ENCODE results near the gene NPHP4.
"Not testable (repeated sequence)": the region's sequence is repeated elsewhere in the genome, so short reads cannot be mapped to it uniquely, and the experiment has no call there.

NPHP4 gene

DNA sequence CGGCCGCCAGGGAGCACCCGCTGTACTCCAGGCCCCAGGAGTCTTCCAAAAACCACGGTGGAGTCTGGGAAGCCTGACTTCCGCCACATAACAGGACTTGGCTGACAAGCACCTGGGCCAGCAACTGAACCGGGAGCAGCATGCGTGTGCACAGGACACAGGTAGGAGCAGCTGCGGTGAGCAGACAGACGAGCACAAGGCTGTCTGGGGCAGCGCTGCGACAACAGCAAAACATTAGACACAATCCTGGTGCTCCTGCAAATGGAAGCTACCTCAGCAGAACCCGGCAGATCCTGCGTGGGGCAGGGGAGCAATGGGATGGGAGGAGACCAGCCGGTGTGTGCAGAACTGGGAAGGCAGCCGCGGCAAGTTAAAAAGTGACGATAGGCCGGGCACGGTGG, 80.4 kb downstream of the NPHP4 start:
- no peak for DNase-seq (ENCODE audit: low read depth)

DNA sequence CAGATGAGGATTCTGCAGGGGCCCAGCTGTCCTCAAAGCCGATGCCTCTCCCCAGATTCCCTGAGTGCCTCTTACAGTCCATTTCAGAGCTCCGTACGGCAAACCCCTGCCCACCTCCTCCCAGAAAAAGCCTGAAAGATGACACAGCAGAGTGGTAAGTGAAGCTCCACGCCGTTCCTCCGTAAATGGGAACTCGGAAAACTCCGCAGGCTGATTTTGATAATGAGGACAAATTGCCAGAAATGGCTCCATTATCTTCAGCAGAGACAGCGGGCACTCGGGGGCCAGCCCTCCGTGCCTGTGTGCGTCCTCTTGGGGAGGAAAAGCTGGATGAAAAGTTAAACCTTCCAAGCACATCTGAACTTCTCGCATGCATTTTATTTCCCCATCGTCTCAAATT, 81.1 kb downstream of the NPHP4 start:
- no peak for DNase-seq (ENCODE audit: low read depth)

DNA sequence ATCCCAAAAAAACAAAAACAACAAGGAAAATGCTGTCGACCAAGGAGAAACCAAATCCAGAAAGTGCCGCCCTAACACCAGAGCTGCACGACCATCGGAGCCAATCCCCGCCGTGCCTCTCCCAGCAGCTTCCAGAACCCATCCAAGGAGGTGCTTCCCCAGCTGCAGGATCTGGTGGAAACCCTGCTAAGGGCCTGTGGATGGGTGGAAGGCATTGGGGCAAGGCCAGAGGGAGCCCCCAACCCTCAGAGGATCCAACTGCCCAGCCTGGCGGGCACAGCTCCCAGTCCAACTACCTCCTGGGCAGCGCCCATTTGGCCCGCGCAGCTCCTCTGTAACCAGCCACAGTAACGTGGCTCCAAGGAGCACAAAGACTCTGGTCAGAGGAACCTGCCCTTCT, 81.6 kb downstream of the NPHP4 start:
- no peak for DNase-seq (ENCODE audit: low read depth)

DNA sequence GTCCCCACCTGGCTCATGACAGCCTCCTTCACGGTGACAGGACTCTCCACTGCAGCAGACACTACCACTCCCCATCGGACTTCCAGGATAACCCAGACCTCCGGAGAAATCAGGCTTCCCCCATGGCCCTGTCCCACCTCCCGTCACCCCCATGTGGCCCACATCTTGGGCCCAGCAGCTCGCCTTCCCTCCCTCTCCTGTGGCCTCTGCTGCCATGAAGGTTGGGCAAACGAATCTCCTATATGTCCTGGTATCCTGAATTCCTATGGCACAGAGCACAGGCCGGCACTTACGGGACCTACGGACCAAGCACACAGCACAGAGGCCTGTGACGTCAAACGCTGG, 82.0 kb downstream of the NPHP4 start:
- no peak for DNase-seq (ENCODE audit: low read depth)

DNA sequence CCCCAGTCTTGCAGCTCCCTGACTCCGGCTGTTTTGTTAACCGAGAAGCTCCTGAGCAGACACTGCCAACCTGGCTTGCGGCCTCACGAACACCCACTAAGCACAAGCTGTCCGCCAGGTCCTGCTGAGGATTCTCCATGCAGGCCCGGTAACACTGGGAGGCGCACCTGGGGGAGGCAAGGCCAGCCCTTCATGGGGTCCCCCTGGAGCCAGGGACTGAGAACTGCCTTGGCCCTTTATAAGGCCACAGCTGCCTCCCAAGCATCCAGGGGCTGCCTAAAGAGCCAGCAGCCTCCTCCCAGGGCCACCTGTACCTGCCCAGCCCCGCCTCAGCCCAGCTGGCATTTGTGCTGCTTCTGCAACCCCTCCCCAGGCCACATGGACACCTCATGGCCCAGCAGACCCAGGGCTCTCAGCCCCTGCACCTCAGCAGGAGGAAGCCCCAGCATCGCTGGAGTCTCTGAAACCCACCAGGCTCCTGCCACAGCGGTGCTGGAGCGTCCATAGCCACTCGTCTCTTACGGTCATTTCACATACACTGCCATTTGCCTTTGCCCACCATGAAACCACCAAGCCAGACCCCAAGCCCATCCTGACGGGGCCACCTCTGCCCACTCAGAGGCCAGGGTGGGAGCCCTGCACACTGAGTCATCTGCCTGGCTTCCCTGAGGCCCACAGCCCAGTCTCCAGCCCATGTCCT, 82.5 kb downstream of the NPHP4 start:
- DNase-seq (ENCODE audit: low read depth), result no peak

DNA sequence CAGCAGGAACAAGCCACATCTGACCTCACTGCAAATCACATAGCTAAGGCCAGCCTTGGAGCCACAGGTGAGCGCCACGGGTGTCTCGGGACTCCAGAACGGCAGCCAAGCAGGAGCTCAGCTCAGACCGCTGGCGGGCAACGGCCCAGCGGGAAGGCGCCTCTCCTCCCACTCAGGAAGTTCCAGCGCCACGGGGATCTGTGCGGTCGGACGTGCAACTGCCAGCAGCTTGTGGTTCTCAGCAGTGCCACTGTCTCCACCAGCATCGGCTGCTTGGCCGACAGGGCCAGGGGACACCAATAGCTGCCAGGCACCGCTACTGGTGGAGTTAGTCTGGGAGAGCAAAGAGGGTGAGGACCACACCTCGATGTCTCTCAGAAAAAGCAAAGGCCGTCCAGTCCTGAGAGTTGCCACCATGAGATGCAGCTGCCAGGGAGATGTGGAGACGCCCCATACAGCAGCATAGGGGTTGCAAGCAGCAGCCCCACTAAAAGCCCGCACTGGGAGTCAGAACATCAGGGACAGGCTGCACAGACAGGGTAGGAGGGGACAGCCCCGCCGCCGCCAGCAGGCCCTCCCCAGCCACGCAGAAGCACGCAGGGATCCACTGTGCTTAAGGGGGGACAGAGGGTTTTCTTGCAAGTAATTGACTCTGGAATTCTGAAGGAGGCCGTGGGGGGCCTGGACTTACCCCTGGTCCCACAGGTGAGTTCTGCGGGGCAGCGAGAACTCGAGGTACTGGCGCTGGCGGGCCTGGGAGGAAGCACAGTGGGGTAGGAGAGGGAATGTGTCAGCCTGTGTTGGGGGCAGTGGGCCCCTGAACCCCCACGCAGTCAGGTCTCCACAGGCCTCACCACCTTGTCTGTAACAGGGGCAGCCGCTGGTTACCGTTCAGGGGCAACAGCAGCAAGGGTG, 83.5 kb downstream of the NPHP4 start:
- DNase-seq (ENCODE audit: low read depth), result no peak

DNA sequence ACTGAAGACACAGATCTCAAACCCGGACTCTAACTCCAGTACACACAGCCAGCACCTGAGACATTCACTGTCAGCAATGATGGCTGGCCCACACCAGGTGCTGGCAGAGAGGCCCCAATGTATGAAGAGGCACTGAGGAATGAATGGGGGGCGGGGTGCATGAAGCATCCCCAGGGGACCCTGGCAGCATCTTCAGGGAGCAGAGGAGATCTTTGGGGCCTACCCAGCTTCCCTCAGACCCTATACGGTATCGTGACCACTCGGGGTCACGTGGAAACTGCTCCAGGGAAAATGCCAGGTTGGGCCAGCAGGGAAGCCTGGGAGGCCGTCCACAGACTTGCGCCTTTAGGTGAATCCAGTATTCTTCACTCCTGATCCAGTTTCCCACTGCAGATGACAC, 84.3 kb downstream of the NPHP4 start:
- DNase-seq (ENCODE audit: low read depth), result no peak

DNA sequence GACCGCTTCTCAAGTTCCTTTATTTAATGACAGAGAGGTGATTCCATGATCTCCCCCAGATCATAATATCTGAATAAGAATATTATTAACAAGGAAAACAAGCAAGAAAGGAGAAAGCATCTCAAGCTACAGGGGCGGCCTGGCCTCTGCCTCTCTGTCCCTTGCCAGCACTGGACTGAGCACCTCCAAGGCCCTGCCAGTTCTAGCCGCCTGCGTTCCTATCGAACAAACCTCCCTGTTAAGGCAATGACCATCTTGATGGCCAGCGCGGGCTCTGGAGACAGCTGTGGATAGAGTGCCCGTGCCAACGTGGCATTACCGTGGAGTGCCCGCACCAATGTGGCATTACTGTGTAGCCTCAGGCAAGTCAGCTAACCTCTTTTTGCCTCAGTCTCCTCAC, 84.8 kb downstream of the NPHP4 start:
- no peak for DNase-seq (ENCODE audit: low read depth)

DNA sequence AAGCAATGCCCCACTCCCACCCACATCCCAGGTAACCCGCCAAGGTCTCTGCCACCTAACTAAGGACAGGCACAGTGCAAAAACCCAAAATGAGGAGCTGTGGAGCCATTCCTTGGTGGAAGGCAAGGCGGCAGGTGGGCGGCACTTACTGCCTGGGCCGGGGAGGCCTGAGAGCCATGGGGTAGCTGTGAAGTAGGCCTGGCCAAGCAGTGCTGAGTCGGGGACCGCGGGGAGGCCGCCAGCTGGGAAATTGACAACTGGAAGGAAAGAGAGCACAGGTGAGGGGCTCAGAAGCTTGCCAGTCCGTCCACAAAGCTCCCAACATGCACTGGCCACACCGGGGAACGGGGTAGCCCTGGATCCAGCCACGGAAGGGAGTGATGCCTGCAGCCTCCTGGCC, 85.3 kb downstream of the NPHP4 start:
- DNase-seq (ENCODE audit: low read depth), result no peak

DNA sequence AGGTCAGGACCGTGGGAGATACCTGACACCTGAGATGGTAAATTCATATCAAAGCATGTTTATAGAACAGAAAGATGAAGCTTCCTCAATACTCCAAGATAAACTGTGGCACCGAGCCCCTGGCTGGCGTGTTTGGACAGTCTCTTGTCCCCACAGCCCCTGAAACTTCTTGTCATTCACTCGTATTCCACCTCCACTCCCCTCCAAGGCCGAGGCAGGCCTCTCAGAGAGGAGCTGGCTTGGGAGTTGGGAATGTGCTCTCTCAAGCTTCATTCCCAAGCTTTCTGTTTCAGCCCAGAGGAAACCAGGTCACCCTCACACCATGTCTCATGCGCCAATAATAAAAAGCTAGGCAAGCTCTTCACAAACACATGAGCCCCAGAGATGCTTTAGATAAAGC, 86.1 kb downstream of the NPHP4 start:
- DNase-seq (ENCODE audit: low read depth), result no peak

DNA sequence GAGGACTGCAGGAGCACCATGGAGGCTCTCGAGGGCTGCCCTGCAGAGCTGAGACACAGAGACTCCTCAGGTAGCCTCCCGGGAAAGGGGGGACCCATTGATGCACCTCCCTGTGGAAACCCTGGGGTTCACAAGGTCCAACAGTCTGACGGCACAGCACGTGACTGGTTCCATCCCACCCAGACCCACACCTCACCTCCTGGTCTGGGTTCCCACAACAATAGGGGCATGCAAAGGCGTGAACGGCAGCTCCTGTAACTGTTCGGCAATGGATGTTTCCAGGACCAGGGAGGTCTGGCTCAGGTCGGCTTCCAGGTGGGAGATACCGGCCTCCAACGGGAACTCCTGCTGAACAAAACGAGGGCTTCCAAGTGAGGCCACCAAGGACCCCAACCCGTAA, 86.8 kb downstream of the NPHP4 start:
- DNase-seq (ENCODE audit: low read depth), result no peak

DNA sequence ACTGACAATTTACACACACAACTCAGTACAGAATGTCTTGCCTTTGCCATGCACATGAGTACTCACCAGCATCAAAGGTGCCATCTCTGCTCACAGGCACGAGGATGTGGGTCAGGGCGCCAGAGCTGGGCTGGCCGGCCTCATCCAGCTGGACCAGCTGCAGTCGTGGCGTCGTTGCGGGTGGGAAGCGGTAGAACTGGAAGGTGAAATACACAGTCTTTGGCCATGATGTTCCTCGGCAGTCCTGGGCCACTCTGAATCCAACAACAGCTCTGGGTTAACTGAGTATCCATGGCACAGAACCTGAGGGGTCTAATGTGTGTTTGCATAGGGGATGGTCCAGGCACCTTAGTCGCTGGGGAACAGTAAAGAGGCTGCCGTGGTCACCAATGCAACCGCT, 87.7 kb downstream of the NPHP4 start:
- DNase-seq (ENCODE audit: low read depth), result no peak

DNA sequence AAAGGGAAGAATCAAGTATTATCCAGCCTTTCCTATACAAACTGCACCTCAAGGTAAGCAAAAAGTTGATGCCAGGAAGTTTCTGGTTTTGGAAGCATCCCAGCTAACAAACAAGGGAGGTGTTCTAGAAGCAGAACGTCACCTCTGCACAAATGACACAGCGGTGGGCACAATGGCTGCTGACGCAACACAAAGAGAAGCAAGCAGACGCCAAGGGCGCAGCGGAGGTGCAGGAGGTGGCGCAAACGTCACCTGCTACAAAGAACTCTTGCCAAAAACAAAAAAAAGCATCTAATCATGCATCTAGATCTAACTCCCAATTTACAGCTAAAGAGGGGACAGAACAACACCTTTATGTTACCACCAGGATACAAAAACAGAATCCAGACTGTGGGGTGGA, 88.5 kb downstream of the NPHP4 start:
- DNase-seq (ENCODE audit: low read depth), result no peak

DNA sequence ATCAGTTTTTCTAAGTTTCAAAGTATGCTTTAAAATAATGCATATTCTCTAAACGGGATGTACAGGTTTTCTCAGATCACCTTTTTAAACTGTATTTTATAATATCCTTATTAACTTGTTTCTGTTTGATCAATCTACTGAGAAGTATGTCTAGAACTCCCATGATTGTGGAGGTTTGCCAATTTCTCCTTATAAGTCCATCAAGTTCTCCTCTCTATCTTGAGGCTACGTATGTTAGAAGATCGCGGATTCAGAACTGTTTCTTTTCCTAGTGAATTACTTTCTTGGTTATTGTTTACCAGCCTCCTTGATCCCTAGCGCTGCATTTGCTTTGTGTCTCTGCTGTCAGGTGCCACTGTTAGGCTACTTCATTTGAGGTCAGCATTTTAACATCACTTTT, 89.2 kb downstream of the NPHP4 start:
- DNase-seq (ENCODE audit: low read depth), result no peak

DNA sequence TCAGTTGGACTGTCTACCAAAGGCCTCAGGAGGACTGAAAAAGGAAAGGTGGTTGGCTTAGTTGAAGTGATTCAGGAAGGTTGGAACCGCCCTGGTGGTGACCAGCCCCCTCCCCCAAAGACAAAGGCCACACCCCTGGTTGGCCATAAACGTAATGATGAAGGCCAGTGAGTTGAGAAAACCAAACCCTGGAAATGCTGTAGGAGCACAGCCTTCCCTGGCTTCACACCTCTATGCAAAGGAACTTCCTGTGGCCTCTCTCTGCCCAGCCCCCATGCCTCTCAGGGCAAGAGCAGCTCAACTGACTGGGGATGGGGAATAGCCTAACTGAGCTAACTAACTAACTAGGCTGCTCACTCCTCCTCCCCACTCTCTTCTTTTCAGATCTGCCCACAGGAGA, 90.4 kb downstream of the NPHP4 start:
- DNase-seq (ENCODE audit: low read depth), result no peak

DNA sequence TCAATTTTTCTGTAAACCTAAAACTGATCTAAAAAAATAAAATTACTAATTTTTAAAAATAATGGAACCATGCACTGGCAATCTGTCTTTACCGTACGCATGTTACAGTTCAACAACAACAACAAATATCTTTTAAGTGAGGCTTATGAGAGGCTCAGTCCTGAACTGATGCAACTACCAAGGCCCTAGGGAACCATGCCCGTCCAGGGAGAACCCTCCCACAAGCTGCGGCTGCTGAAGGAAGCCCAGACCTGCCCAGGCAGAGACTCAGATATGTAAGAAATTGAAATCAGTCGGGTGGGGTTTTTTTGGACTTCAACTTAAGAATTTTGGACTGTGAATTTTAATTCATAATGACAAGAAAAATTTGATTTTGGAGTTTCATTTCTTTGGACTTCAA, 91.1 kb downstream of the NPHP4 start:
- no peak for DNase-seq (ENCODE audit: low read depth)

DNA sequence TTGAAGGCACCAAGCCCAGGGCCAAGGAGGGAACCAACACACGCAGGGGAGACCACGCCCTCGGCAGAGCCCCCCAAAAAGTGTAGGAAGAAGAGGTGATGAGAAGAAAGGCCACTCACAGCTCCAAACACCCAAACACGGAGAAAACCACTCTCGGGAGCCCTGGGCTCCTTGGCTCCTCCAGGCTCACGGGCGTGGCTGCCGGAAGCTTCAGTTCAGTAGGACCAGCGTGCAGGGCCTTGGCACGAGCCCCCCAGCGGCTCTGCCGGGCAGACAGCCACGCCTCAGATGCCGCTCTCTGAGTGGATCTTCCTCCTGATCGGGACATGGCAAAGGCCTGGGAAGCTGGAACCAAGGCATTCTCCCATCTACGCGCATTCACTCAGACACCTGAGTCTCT, 94.0 kb downstream of the NPHP4 start:
- no peak for DNase-seq (ENCODE audit: low read depth)

DNA sequence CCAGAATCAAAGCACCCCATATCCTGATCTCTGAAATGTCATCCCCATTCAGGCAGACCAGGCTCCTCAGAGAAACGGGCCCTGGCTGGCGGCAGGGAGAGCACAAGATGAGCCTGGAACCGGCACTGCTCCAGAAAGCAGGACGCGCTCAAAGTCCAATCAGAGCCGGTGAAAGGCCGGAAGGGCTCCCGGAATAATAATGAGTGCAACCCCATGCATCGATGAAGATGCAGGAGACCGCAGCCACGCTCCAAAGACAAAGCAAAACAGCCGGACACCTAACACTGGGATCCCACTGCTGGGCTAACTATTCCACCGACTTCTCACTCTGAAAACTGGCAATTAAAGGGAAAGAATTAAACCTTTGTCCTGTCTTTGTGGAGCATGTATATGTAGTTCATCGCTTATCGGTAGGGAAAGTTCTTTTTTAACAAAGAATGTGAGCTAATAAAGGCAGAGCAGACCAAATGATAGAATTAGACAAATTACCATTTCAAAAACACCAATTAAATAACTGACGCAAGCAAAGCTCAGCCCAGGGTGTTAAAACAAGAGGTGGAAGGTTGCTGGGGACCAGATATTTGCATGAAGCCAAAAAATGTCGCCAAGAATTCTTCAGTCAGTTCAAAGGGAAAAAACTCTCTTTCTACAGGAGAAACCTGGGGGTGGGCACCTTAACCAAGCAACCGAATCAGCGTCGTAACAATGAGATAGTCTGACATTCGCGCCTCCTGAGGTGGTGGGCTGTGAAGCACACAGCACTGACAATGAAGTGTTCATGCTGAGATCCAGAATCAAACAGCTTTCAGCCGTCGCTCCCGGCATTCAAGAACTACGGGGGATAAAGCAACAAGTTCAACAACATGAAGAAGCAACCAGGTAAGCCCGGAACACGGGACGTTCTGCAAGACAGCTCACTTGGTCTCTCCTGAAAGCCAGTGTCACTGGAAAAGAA, 95.2 kb downstream of the NPHP4 start:
- no peak for DNase-seq (ENCODE audit: low read depth)

DNA sequence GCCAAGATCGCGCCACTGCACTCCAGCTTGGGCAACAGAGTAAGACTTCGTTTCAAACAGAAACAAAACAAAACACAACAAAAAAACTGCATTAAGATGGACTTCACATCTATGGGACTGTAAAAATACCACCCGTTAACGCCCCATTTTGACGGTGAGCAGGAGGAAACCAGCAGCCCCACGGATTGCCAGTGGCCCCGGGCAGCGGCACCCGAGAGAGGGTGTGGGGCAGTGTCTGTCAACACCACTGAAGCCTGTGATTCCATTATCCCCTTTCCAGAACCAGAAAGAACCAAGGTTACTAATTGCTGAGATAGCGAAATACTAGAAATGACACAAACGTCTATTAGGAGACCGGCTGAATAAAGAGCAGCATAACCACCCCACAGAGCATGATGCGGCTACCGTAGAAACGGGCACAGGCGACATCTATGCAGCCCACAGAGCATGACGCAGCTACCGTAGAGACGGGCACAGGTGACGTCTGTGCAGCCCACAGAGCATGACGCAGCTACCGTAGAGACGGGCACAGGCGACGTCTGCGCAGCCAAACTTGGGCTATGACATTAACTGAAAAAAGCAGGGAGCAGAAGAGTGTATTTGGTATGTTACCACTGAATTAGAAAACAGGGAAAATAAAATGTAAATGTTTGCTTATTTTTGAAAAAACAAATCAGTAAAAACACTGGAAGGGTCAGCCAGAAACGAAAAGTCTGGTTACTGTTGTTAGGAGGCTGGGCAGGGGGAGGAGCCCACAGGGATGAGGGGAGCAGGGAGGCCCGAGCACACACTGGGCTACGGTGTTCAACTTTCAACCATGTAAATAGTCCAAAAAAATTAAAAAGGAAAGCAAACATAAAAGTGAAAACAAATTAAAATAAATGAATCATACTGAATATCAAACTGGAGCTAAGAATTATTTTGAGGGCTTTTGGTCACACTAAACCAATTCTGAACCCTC, 96.5 kb downstream of the NPHP4 start:
- no peak for DNase-seq (ENCODE audit: low read depth)

DNA sequence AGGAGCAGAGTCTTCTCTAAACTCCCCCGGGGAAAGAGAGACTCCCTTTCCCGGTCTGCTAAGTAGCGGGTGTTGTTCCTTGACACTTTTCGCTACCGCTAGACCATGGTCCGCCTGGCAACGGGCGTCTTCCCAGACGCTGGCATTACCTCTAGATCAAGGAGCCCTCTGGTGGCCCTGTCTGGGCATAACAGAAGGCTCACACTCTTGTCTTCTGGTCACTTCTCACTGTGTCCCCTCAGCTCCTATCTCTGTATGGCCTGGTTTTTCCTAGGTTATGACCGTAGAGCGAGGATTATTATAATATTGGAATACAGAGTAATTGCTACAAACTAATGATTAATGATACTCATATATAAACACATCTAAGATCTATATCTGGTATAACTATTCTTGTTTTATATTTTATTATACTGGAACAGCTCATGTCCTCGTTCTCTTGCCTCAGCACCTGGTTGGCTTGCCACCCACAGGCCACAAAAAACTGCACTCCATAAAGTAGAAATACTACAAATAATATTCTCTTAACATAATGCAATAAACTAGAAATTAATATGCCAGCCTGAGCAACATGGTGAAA, 98.4 kb downstream of the NPHP4 start:
- DNase-seq (ENCODE audit: low read depth), result not testable (repeated sequence)

DNA sequence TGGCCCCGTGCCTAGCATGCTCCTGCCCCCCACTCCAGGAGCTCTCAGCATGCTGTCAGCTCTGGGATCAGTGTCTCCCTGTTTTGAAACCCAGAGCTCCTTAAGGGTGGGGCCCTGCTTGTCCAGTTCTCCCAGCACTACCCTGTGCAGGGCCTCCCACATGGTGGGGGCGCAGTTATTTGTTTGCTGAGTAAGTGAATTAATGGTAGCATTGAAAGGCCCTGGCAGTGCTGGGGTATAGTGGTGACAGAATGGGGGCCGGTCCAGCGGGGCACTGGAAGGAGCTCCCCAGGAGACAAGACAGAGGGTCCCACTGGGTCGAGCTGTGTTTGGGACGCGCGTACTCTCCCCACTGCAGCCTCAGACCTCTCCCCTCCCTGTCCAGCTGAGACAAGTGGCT, 99.9 kb downstream of the NPHP4 start:
- DNase-seq (ENCODE audit: low read depth), result no peak
